HCT116 (cell line): Measurements from ENCODE around the gene IER3. TPM values are rescaled to one million over a fixed set of nuclear protein-coding genes. Genes with fewer than 3 reads are reported as not detected.
"Not testable (repeated sequence)": the region's sequence is repeated elsewhere in the genome, so short reads cannot be mapped to it uniquely, and the experiment has no call there.

Source experiments
- ATAC-seq: fragments of 200-7000 bp; cut with Tn5 transposase; 2 replicates; pipeline ENCODE4 v1.9.1; 2020; ENCODE audit warnings: mild to moderate bottlenecking, moderate library complexity
- BruUV-seq: library from RNA; stranded (reverse); fragments of 400-500 nt; replicated peaks from 2 replicates; lab custom pipeline; 2021; lab: Mats Ljungman, UMichigan
- CTCF ChIA-PET: fragments of 300-600 bp; sonication (Branson Sonifier 250); formaldehyde crosslinking; loops from one replicate; lab custom pipeline; 2021; ENCODE audit warnings: antibody characterized with exemption; lab: Charles Lee
- POLR2A ChIA-PET: fragments of 300-600, 350-600 bp; sonication (Branson Sonifier 250); formaldehyde crosslinking; loops from one replicate; lab custom pipeline; 2021; ENCODE audit warnings: antibody characterized with exemption; lab: Charles Lee
- RAD21 ChIA-PET, 2 experiments: fragments of 300-600 bp; sonication (Branson Sonifier 250); formaldehyde crosslinking; loops; one replicate each; lab custom pipeline; 2023; ENCODE audit warnings: low total read pairs in 2 of 2; ENCODE audit not compliant: uncharacterized antibody in 2 of 2, unreplicated experiment in 2 of 2, low non-redundant PET in 1 of 2; lab: Charles Lee
- DNase-seq: peaks from one replicate; pipeline ENCODE4 v3.0.0-alpha.2; 2010; ENCODE audit warnings: low read depth, low spot score
- H2AFZ ChIP-seq: fragments of 200-600 bp; shearing (Covaris generic), sonication (generic); 2 replicates; pipeline ENCODE4 v1.6.1; 2017; ENCODE audit warnings: low read depth, mixed run types, mixed read lengths, antibody characterized with exemption, low read length; ENCODE audit not compliant: poor library complexity, severe bottlenecking
- H3K27ac ChIP-seq: 2 replicates; pipeline ENCODE4 v1.5.1; 2012; ENCODE audit warnings: low read depth, low read length
- H3K27me3 ChIP-seq: fragments of 200-600 bp; sonication (generic); 2 replicates; pipeline ENCODE4 v1.6.1; 2016; ENCODE audit warnings: mixed run types, low read length, mixed read lengths; ENCODE audit not compliant: insufficient read depth
- H3K36me3 ChIP-seq, 2 experiments: fragments of 200-500 bp in 1 of 2; fragments of 200-600 bp in 1 of 2; sonication (Bioruptor generic) in 1 of 2; sonication (generic) in 1 of 2; 2 replicates each; pipeline versions ENCODE4 v1.5.1 to v1.6.1; 2014 to 2016; ENCODE audit warnings: low read length in 2 of 2, inconsistent platforms in 1 of 2, mixed read lengths in 1 of 2, mixed run types in 1 of 2; ENCODE audit not compliant: insufficient read depth in 2 of 2, control insufficient read depth in 1 of 2
- H3K4me1 ChIP-seq, 2 experiments: fragments of 200-600 bp in 1 of 2; sonication (generic) in 1 of 2; 2 replicates each; pipeline versions ENCODE4 v1.5.1 to v1.6.1; 2012 to 2017; ENCODE audit warnings: low read length in 2 of 2, inconsistent platforms in 1 of 2, mild to moderate bottlenecking in 1 of 2, mixed read lengths in 1 of 2, mixed run types in 1 of 2, moderate library complexity in 1 of 2; ENCODE audit not compliant: insufficient read depth in 2 of 2, control insufficient read depth in 1 of 2
- H3K4me2 ChIP-seq: fragments of 200-600 bp; sonication (generic); 2 replicates; pipeline ENCODE4 v1.6.1; 2017; ENCODE audit warnings: mixed run types, low read length, mixed read lengths
- H3K4me3 ChIP-seq, 2 experiments: fragments of 200-600 bp in 1 of 2; sonication (generic) in 1 of 2; replicated peaks in 1 of 2; 2 replicates each; pipeline ENCODE4 v1.5.1; 2011 to 2016; ENCODE audit warnings: low read length in 2 of 2, control low read depth in 1 of 2, low read depth in 1 of 2, mild to moderate bottlenecking in 1 of 2, mixed read lengths in 1 of 2, mixed run types in 1 of 2
- H3K79me2 ChIP-seq: fragments of 200-600 bp; sonication (generic); 2 replicates; pipeline ENCODE4 v1.6.1; 2017; ENCODE audit warnings: mild to moderate bottlenecking, mixed run types, low read length, moderate library complexity, mixed read lengths; ENCODE audit not compliant: insufficient read depth
- H3K9ac ChIP-seq: fragments of 200-600 bp; sonication (generic); 2 replicates; pipeline ENCODE4 v1.6.1; 2016; ENCODE audit warnings: low read length, mixed read lengths
- H3K9me2 ChIP-seq: fragments of 200-600 bp; sonication (generic), shearing (Covaris generic); 2 replicates; pipeline ENCODE4 v1.6.1; 2017; ENCODE audit warnings: mixed run types, mild to moderate bottlenecking, moderate library complexity; ENCODE audit not compliant: insufficient read depth
- H3K9me3 ChIP-seq, 2 experiments: fragments of 200-500 bp in 1 of 2; fragments of 200-600 bp in 1 of 2; sonication (Bioruptor generic) in 1 of 2; sonication (generic) in 1 of 2; 2 replicates each; pipeline ENCODE4 v1.6.1; 2014 to 2017; ENCODE audit warnings: low read length in 2 of 2, mixed read lengths in 2 of 2, inconsistent platforms in 1 of 2, low read depth in 1 of 2, mild to moderate bottlenecking in 1 of 2, mixed run types in 1 of 2, moderate library complexity in 1 of 2; ENCODE audit not compliant: control insufficient read depth in 1 of 2, insufficient read depth in 1 of 2
- H4K20me1 ChIP-seq: fragments of 200-600 bp; sonication (generic), shearing (Covaris generic); 2 replicates; pipeline ENCODE4 v1.6.1; 2017; ENCODE audit warnings: mixed run types, mild to moderate bottlenecking, moderate library complexity; ENCODE audit not compliant: insufficient read depth
- CEBPB ChIP-seq: IDR thresholded peaks from 2 replicates; pipeline ENCODE4 v1.6.1; 2012; ENCODE audit warnings: low read depth
- EGR1 ChIP-seq: IDR thresholded peaks from 2 replicates; pipeline ENCODE4 v1.6.1; 2012; ENCODE audit warnings: low read depth
- ELF1 ChIP-seq: IDR thresholded peaks from 2 replicates; pipeline ENCODE4 v1.6.1; 2012; ENCODE audit warnings: low read depth, borderline replicate concordance
- FOSL1 ChIP-seq: IDR thresholded peaks from 2 replicates; pipeline ENCODE4 v1.6.1; 2012; ENCODE audit warnings: low read depth
- MAX ChIP-seq: IDR thresholded peaks from 2 replicates; pipeline ENCODE4 v1.6.1; 2012
- POLR2AphosphoS5 ChIP-seq: IDR thresholded peaks from 2 replicates; pipeline ENCODE4 v1.6.1; 2011; ENCODE audit warnings: mild to moderate bottlenecking, low read depth, low read length, moderate library complexity
- RAD21 ChIP-seq: IDR thresholded peaks from 2 replicates; pipeline ENCODE4 v1.6.1; 2012; ENCODE audit warnings: low read depth, mild to moderate bottlenecking
- SIN3A ChIP-seq: IDR thresholded peaks from 2 replicates; pipeline ENCODE4 v1.6.1; 2012; ENCODE audit warnings: low read depth
- TCF7L2 ChIP-seq: IDR thresholded peaks from 2 replicates; pipeline ENCODE4 v1.7.0; 2011; ENCODE audit warnings: borderline replicate concordance, inconsistent platforms; ENCODE audit not compliant: insufficient read depth, insufficient read length; ENCODE audit errors: extremely low read depth
- ZNF274 ChIP-seq: fragments of 200-500 bp; sonication (Bioruptor generic); IDR thresholded peaks from 2 replicates; pipeline ENCODE4 v1.6.1; 2014; ENCODE audit warnings: mild to moderate bottlenecking, low read depth, low read length, inconsistent platforms
- intact Hi-C: fragments of 100-400 bp; cut with micrococcal nuclease; formaldehyde crosslinking; loops from 2 replicates; pipeline ENCODE4 v1.10.0; 2022
- total RNA-seq: library from RNA; stranded (reverse); gene quantifications from one replicate; pipeline ENCODE4 v1.2.1, GENCODE V29; 2021; ENCODE audit not compliant: unreplicated experiment
- TF ChIP-seq, protein P1 (sequence below): IDR thresholded peaks from 2 replicates; pipeline ENCODE4 v1.6.1; 2012
- TF ChIP-seq, protein P2 (sequence below): IDR thresholded peaks from 2 replicates; pipeline ENCODE4 v1.6.1; 2012; ENCODE audit warnings: low read depth

IER3 gene
- total RNA-seq, 1 experiment from 2014 or later: 952 TPM

DNA sequence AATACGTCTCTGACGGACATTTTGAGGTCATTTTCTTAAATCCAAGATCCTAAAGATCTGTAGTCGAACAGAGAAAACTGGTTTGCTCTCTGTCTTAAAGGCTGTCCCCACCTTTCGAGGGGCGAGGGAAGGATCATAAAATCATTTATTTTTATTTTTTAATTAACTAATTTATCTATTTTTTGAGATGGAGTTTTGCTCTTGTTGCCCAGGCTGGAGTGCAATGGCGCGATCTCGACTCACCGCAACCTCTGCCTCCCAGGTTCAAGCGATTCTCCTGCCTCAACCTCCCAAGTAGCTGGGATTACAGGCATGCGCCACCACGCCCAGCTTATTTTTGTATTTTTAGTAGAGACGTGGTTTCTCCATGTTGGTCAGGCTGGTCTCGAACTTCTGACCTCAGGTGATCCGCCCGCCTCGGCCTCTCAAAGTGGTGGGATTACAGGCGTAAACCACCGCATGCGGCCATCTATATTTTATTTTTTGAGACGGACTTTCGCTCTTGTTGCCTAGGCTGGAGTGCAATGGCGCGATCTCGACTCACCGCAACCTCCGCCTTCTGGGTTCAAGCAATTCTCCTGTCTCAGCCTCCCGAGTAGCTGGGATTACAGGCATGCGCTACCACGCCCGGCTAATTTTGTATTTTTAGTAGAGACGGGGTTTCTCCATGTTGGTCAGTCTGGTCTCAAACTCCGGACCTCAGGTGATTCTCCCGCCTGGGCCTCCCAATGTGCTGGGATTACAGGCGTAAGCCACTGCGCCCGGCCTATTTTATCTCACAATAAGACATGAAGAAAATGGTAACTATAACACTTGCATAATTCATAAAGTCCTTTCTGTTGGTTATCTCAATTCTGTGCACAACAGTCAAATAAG lies 26.3 kb downstream of the IER3 start:
- RAD21 ChIA-PET: interaction anchor here in 1 of 2 experiments (0.7 kb wide), 1 partner anchor 36 kb away, joined by 4 read pairs; no protein-coding TSS in a partner anchor
- H3K9me2 ChIP-seq, ATAC-seq, H4K20me1 ChIP-seq, DNase-seq, H2AFZ ChIP-seq, H3K9me3 ChIP-seq, H3K27me3 ChIP-seq: not testable (repeated sequence)
- H3K27ac ChIP-seq: peak overlapping the region; percentile 89
- POLR2A ChIA-PET: interaction anchor here (0.6 to 3.0 kb wide), 17 partner anchors 10 to 105 kb away, joined by 3 to 25 read pairs (median 6); partner anchors contain the start of genes IER3, MRPS18B and NRM
- peaks cover 52% of the 10 kb centered on the region for H3K79me2 ChIP-seq
- BruUV-seq: TSS peak; percentile 25
- H3K4me1 ChIP-seq: peaks cover 9 to 50% of the 10 kb centered on the region in 2 experiments
- H3K36me3 ChIP-seq: peaks cover 10 to 26% of the 10 kb centered on the region in 2 experiments
- CTCF ChIA-PET: interaction anchor here (1.0 to 5.7 kb wide), 5 partner anchors 13 to 46 kb away, joined by 4 to 45 read pairs (median 10); partner anchors contain the start of gene DHX16
- H3K4me2 ChIP-seq: peak overlapping the region; percentile 96
- H3K9ac ChIP-seq: peak overlapping the region; percentile 100
- peak overlapping the region; percentile 64 to 66 for H3K4me3 ChIP-seq
- intact Hi-C loops: loop anchor here (1.0 to 5.0 kb wide), 2 partner anchors 28 to 161 kb away; partner anchors contain the start of genes GNL1, NRM and PRR3

DNA sequence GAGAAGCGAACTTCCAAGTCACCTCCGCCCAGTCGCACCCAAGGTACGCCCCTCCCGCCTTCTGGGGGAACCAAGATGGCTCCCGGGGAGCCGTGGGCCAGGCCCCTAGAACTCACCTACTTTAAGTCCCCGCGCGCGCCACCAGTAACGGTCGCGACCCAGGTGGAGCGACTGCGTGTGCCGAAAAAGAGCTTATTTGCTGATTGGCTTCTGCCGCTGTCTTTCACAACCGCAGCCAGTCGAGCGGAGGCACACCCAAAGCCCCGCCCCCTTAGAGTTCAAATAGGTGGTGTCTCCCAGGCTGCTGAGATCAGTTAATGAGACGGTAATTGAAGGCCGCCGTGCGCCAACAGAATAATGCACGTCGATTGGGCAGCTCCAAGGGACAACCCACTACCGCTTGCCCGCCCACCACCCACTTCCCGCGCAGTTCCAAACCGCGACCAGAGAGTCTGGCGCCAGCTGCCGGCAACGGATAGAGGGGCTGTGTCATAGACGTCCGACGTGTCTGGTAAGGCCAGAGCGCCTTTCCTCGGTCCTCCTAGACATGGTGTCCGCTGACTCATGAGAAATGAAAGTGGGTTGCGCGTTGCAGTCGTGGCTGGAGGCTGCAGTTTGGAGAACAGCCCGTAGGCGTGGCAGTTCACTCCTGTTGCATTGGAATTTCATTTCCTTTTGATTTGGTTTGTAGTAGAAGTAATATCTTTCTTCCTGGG lies 27.1 kb downstream of the IER3 start, which contains the start of gene MDC1:
TSS of gene MDC1 (minus strand) at position 153 of the 716 bp plus-strand sequence. CDS start 2,106 bp downstream, outside the sequence.
- Histone ChIP-seq H3K4me3 (peak within 1 kb of the TSS; percentile 64 to 66), H3K79me2 (peaks cover 44% of the 10 kb centered on the region), H3K4me1 (peaks cover 9 to 43% of the 10 kb centered on the region in 2 experiments), H3K27ac (peak within 1 kb of the TSS; percentile 89), H3K36me3 (peaks cover 7 to 26% of the 10 kb centered on the region in 2 experiments; a peak in 2 of 4 replicates), H2AFZ (no peak within 1 kb of the TSS), H4K20me1 (no peaks in the 10 kb centered on the region), H3K4me2 (peak within 1 kb of the TSS; percentile 96), H3K27me3 (no peaks in the 10 kb centered on the region), H3K9me3 (no peaks in the 10 kb centered on the region), H3K9me2 (no peaks in the 10 kb centered on the region), H3K9ac (peak within 1 kb of the TSS; percentile 76)
- POLR2A ChIA-PET: interaction anchor here (0.6 to 3.0 kb wide), 21 partner anchors 10 to 1821 kb away, joined by 3 to 25 read pairs (median 4); partner anchors contain the start of genes IER3, MRPS18B, NRM and PPP1R10
- peak; percentile 76 for ATAC-seq
- RAD21 ChIA-PET: interaction anchor here in 1 of 2 experiments (0.7 kb wide), 2 partner anchors 26 to 35 kb away, joined by 4 read pairs; partner anchors contain the start of gene NRM
- BruUV-seq: no TSS peak
- intact Hi-C loops: loop anchor here (1.0 to 5.0 kb wide), 2 partner anchors 27 to 160 kb away; partner anchors contain the start of genes GNL1, NRM and PRR3
- DNase-seq: peak; percentile 100
- CTCF ChIA-PET: interaction anchor here (1.0 to 2.3 kb wide), 5 partner anchors 14 to 173 kb away, joined by 4 to 11 read pairs (median 8); partner anchors contain the start of gene DHX16
- TF ChIP-seq, protein P1, sequence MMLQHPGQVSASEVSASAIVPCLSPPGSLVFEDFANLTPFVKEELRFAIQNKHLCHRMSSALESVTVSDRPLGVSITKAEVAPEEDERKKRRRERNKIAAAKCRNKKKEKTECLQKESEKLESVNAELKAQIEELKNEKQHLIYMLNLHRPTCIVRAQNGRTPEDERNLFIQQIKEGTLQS: no peak
- peak; percentile 82 for TF ChIP-seq POLR2AphosphoS5
- no peak for TF ChIP-seq SIN3A
- TF ChIP-seq, protein P2, sequence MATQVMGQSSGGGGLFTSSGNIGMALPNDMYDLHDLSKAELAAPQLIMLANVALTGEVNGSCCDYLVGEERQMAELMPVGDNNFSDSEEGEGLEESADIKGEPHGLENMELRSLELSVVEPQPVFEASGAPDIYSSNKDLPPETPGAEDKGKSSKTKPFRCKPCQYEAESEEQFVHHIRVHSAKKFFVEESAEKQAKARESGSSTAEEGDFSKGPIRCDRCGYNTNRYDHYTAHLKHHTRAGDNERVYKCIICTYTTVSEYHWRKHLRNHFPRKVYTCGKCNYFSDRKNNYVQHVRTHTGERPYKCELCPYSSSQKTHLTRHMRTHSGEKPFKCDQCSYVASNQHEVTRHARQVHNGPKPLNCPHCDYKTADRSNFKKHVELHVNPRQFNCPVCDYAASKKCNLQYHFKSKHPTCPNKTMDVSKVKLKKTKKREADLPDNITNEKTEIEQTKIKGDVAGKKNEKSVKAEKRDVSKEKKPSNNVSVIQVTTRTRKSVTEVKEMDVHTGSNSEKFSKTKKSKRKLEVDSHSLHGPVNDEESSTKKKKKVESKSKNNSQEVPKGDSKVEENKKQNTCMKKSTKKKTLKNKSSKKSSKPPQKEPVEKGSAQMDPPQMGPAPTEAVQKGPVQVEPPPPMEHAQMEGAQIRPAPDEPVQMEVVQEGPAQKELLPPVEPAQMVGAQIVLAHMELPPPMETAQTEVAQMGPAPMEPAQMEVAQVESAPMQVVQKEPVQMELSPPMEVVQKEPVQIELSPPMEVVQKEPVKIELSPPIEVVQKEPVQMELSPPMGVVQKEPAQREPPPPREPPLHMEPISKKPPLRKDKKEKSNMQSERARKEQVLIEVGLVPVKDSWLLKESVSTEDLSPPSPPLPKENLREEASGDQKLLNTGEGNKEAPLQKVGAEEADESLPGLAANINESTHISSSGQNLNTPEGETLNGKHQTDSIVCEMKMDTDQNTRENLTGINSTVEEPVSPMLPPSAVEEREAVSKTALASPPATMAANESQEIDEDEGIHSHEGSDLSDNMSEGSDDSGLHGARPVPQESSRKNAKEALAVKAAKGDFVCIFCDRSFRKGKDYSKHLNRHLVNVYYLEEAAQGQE: no peak
- TF ChIP-seq ZNF274: no peak
- TF ChIP-seq CEBPB: no peak
- TF ChIP-seq MAX: no peak
- peak; percentile 76 for TF ChIP-seq TCF7L2
- TF ChIP-seq EGR1: no peak
- TF ChIP-seq ELF1: no peak
- no peak for TF ChIP-seq RAD21
- TF ChIP-seq FOSL1: no peak
